GM18499 (cell line): ENCODE data around the gene BSND.
"Not testable (repeated sequence)": the region's sequence is repeated elsewhere in the genome, so short reads cannot be mapped to it uniquely, and the experiment has no call there.

Experiments used
- ATAC-seq: cut with Tn5 transposase; IDR thresholded peaks from one replicate; pipeline ENCODE4 v1.9.1; 2021; ENCODE audit warnings: moderate number of reproducible peaks; ENCODE audit not compliant: insufficient read depth, unreplicated experiment

BSND gene

GRCh38 chr1:55015123-55015522 lies 16.4 kb downstream of the BSND start:
- ATAC-seq, result no peak

DNA sequence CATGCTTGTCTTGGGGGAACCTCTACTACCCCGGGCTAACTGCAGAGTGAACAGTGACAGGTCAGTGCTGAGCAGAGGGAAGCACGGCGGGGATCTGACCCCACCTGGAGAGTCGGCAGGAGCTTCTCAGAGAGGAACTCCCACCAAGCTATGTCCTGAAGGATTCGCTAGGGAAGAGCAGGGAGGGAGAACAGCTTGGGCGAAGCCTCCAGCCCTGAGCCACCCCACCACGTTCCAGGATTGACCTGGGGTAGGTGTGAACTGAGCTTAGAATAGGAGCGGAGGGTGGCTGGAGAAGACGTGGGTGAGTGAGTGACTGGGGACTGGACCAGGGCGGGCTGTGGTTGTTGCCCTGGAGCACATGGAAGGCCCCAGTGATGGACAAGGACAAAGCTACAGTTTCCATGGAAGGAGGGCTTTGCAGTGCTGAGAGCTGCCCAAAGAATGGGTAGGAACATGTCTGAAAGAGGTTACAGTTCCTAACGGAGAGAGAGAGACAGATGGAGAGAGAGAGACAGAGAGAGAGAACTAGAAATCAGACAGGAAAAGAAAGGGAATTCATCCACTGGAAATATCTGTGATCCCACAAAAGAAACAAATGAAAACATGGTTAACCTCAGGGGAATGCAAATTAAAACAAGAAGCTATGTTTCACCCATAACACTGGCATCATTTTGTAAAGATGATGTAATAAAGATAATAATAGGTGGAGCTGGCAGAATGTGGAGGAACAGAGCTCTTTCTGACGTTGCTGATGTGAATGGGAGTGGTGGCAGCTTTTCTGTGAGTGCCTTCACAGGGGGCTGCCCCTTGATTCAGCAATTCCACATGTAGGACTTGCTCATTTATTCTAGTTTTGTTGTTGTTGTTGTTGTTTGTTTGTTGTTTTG lies 17.2 kb downstream of the BSND start:
- ATAC-seq, result no peak

- ATAC-seq, result no peak
Measured at GRCh38 chr1:55018395-55018794, 19.7 kb downstream of the BSND start.

DNA sequence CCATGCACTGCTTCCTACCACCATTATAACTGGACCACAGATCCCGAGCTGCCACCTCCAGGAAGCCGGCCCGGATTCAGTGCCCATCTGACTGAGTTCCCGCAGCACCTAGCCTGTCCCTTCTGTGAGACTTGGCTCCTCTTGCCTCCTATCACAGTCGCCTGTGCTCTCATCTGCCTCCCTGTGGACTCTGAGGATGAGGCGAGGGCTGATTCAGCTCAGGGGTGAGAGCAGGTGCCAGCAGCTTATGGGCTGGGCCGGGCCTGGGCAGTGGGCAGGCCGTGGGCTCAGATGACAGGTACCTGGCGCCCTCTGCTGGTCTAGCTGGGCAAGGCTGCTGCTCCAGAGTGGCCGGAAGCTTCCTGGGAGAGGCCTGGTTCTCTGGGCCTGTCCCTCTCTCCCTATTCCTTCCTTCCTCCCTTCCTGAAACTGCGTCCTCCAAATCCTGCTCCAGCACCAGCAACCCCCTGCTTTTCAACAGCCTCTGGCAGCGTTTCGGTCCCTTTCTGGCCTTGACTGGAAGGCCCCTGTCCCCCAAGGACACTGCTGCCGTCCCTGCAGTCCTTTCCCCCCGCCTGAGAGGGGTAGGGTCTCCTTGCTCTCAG lies 23.3 kb downstream of the BSND start:
- no peak for ATAC-seq

GRCh38 chr1:55024163-55024562 lies 25.4 kb downstream of the BSND start:
- not testable (repeated sequence) for ATAC-seq

DNA sequence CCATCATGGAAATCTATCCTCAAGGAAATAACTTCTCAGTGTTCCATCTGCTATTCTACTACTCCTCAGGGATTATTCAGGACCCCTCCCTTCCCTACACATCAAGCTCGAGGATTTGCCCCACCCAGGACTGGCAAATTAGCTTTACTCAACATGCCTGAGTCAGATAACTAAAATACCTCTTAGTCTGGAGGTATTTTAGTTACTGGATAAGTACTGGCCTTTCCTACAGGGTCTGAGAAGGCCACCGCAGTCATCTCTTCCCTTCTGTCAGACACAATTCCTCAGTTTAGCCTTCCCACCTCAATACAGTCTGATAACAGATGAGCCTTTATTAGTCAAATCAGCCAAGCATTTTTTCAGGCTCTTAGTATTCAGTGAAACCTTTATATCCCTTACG lies 27.9 kb downstream of the BSND start:
- ATAC-seq, result not testable (repeated sequence)

DNA sequence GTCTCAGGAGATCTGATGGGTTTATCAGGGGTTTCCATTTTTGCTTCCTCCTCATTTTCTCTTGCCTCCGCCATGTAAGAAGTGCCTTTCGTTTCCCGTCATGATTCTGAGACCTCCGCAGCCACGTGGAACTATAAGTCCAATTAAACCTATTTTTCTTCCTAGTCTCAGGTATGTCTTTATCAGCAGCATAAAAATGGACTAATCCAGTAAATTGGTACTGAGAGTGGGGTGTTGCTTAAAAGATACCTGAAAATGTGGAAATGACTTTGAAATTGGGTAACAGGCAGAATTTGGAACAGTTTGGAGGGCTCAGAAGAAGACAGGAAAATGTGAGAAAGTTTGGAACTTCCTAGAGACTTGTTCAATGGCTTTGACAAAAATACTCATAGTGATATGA lies 32.4 kb downstream of the BSND start:
- ATAC-seq, result not testable (repeated sequence)

GRCh38 chr1:55033265-55033614 lies 34.5 kb downstream of the BSND start:
- ATAC-seq, result no peak

GRCh38 chr1:55034476-55035133 lies 35.9 kb downstream of the BSND start:
- no peak for ATAC-seq

- ATAC-seq, result no peak
Measured at GRCh38 chr1:55035904-55036303, 37.2 kb downstream of the BSND start.

GRCh38 chr1:55037733-55038551 lies 39.2 kb downstream of the BSND start:
- ATAC-seq, result no peak

DNA sequence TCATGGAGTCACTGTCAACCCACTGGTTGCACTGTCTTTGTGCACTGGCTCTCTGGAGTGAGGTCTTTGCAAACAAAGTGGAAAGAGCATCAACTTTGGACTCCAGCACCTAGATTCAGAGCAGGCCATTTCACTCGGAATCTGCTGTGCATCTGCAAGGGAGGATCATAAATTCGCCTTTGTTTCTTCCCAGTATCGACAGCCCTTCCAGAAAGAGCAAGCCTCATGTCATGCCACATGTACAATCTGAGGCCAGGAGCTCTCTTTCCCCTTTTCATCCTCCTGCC lies 39.8 kb downstream of the BSND start:
- ATAC-seq, result no peak

- no peak for ATAC-seq
Measured at GRCh38 chr1:55038974-55039341, 40.2 kb downstream of the BSND start.

GRCh38 chr1:55039342-55040082 lies 40.8 kb downstream of the BSND start, which contains the start of gene PCSK9:
Gene PCSK9, plus strand, starts transcription at chr1:55039548. Its CDS starts 290 bp downstream, at chr1:55039838.
- ATAC-seq, result no peak

GRCh38 chr1:55040083-55040932 lies 41.6 kb downstream of the BSND start:
- ATAC-seq, result no peak

GRCh38 chr1:55040933-55041494 lies 42.3 kb downstream of the BSND start:
- no peak for ATAC-seq

- ATAC-seq, result no peak
Measured at GRCh38 chr1:55041613-55042012, 42.9 kb downstream of the BSND start.

- ATAC-seq, result no peak
Measured at GRCh38 chr1:55043011-55043410, 44.3 kb downstream of the BSND start.

DNA sequence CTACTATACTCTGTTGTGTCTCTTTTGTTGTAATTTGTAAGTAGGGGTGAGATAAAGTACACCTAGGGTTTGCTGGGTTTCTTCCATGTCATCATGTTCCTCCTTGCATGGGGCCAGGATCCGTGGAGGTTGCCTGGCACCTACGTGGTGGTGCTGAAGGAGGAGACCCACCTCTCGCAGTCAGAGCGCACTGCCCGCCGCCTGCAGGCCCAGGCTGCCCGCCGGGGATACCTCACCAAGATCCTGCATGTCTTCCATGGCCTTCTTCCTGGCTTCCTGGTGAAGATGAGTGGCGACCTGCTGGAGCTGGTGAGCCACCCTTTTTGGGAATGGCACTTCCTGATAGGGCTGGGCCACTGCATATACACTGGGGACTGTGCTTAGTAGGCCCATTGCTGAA lies 45.0 kb downstream of the BSND start:
- ATAC-seq, result no peak
